K562 (cell line): ENCODE measurements around the gene TEX101. TPM values are rescaled to one million over a fixed set of nuclear protein-coding genes. Genes with fewer than 3 reads are reported as not detected.
"Not testable (repeated sequence)": the region's sequence is repeated elsewhere in the genome, so short reads cannot be mapped to it uniquely, and the experiment has no call there.

Experiments used
- ATAC-seq: fragments of 200-7000 bp; cut with Tn5 transposase; 3 replicates; pipeline ENCODE4 v1.9.1; 2020; ENCODE audit warnings: moderate library complexity
- BruUV-seq: library from RNA; stranded (reverse); fragments of 400-500 nt; replicated peaks from 2 replicates; lab custom pipeline; 2021; lab: Mats Ljungman, UMichigan
- CTCF ChIA-PET: fragments of 300-600 bp; formaldehyde crosslinking; extraction: SDS; loops from one replicate; lab custom pipeline; 2021; ENCODE audit warnings: low intra/inter-chr PET ratio; lab: Yijun Ruan, JAX
- POLR2A ChIA-PET: fragments of 300-600, 350-650 bp; sonication (Branson Sonifier 250); formaldehyde crosslinking; extraction: SDS; loops from one replicate; lab custom pipeline; 2021; ENCODE audit warnings: antibody characterized with exemption, inconsistent platforms; lab: Yijun Ruan, JAX
- DNase-seq, 4 experiments: peaks; one replicate each; pipeline versions ENCODE4 v3.0.0 to v3.0.0-alpha.2; 2011 to 2018; ENCODE audit warnings: low spot score in 3 of 4, mixed read lengths in 3 of 4; ENCODE audit errors: extremely low read depth in 1 of 4
- FAIRE-seq: peaks from 2 replicates; lab custom pipeline; 2011; peaks lifted over from hg19 to GRCh38; lab: Jason Lieb, UNC
- H2AFZ ChIP-seq: 2 replicates; pipeline ENCODE4 v1.6.0; 2011; ENCODE audit warnings: low read depth, low read length, control low read depth, inconsistent platforms
- H3K27ac ChIP-seq: fragments of 200-600 bp; 3 replicates; pipeline ENCODE4 v1.8.0; 2011; ENCODE audit warnings: low read depth, mild to moderate bottlenecking, control low read depth, inconsistent platforms, low read length, moderate library complexity, mixed read lengths; ENCODE audit errors: extremely low read depth
- H3K27me3 ChIP-seq, 2 experiments: fragments of 300-600 bp in 1 of 2; 2 replicates in 1 of 2; 3 replicates in 1 of 2; pipeline versions ENCODE4 v1.6.0 to v1.8.0; 2011; ENCODE audit warnings: inconsistent platforms in 2 of 2, low read length in 2 of 2, mild to moderate bottlenecking in 1 of 2, mixed read lengths in 1 of 2, moderate library complexity in 1 of 2; ENCODE audit not compliant: control insufficient read depth in 2 of 2, insufficient read depth in 2 of 2
- H3K36me3 ChIP-seq: fragments of 300-600 bp; 3 replicates; pipeline ENCODE4 v1.8.0; 2011; ENCODE audit warnings: mild to moderate bottlenecking, low read length, inconsistent platforms; ENCODE audit not compliant: control insufficient read depth, insufficient read depth
- H3K4me1 ChIP-seq, 2 experiments: fragments of 200-600 bp in 1 of 2; replicated peaks in 1 of 2; 2 replicates in 1 of 2; 3 replicates in 1 of 2; pipeline versions ENCODE4 v1.5.1 to v1.8.0; 2011; ENCODE audit warnings: inconsistent platforms in 2 of 2, low read length in 2 of 2, mild to moderate bottlenecking in 1 of 2, mixed read lengths in 1 of 2, moderate library complexity in 1 of 2; ENCODE audit not compliant: control insufficient read depth in 2 of 2, insufficient read depth in 2 of 2
- H3K4me2 ChIP-seq: 2 replicates; pipeline ENCODE4 v1.6.1; 2011; ENCODE audit warnings: low read length, control low read depth, inconsistent platforms, mixed read lengths; ENCODE audit not compliant: insufficient read depth
- H3K4me3 ChIP-seq: fragments of 200-600 bp; sonication (generic), shearing (Covaris generic); 2 replicates; pipeline ENCODE4 v1.5.1; 2016; ENCODE audit warnings: control low read depth, inconsistent platforms
- H3K79me2 ChIP-seq: fragments of 200-600 bp; 3 replicates; pipeline ENCODE4 v1.8.0; 2011; ENCODE audit warnings: low read length, inconsistent platforms; ENCODE audit not compliant: control insufficient read depth, insufficient read depth
- H3K9ac ChIP-seq, 2 experiments: 2 replicates each; pipeline versions ENCODE4 v1.6.0 to v1.6.1; 2011; ENCODE audit warnings: low read depth in 2 of 2, low read length in 2 of 2, control low read depth in 1 of 2, inconsistent platforms in 1 of 2, mild to moderate bottlenecking in 1 of 2, mixed read lengths in 1 of 2; ENCODE audit not compliant: insufficient read depth in 1 of 2
- H3K9me1 ChIP-seq: one replicate; pipeline ENCODE4 v1.6.0; 2011; ENCODE audit warnings: inconsistent platforms, mild to moderate bottlenecking, low read length, moderate library complexity; ENCODE audit not compliant: control insufficient read depth, insufficient read depth
- H3K9me3 ChIP-seq: replicated peaks from 2 replicates; pipeline ENCODE4 v1.5.1; 2011; ENCODE audit warnings: low read depth, low read length, inconsistent platforms; ENCODE audit not compliant: control insufficient read depth, insufficient read depth
- H4K20me1 ChIP-seq: replicated peaks from 2 replicates; pipeline ENCODE4 v1.6.1; 2011; ENCODE audit warnings: low read length, inconsistent platforms, mixed read lengths; ENCODE audit not compliant: control insufficient read depth, insufficient read depth
- CBX2 ChIP-seq: fragments of 200-600 bp; sonication (generic); IDR thresholded peaks from one replicate; pipeline ENCODE4 v1.6.1; 2012; ENCODE audit warnings: mild to moderate bottlenecking, low read length, inconsistent platforms; ENCODE audit not compliant: insufficient read depth, poor library complexity, severe bottlenecking
- CLOCK ChIP-seq: fragments of 250-450 bp; sonication (Bioruptor Pico); IDR thresholded peaks from 2 replicates; pipeline ENCODE4 v1.4.0; 2020; ENCODE audit warnings: mild to moderate bottlenecking, moderate library complexity, borderline replicate concordance
- ETS1 ChIP-seq: conservative IDR thresholded peaks from 2 replicates; pipeline ENCODE4 v1.6.1; 2011; ENCODE audit warnings: low read depth, mild to moderate bottlenecking, low read length; ENCODE audit not compliant: control insufficient read depth
- MEF2D ChIP-seq: conservative IDR thresholded peaks from 2 replicates; pipeline ENCODE4 v1.6.1; 2016; ENCODE audit warnings: low read depth, missing genetic modification characterization, missing compliant biosample characterization
- PTTG1 ChIP-seq: fragments of 450-650 bp; IDR thresholded peaks from 2 replicates; pipeline ENCODE4 v1.6.1; 2016; ENCODE audit warnings: low read depth, mild to moderate bottlenecking, missing genetic modification characterization, missing compliant biosample characterization
- RNF2 ChIP-seq: sonication (generic); IDR thresholded peaks from 2 replicates; pipeline ENCODE4 v1.6.1; 2016
- SMAD1 ChIP-seq: fragments of 150-350 bp; IDR thresholded peaks from 2 replicates; pipeline ENCODE4 v1.6.1; 2014; ENCODE audit warnings: low read length, low read depth; ENCODE audit not compliant: partially characterized antibody
- SMAD2 ChIP-seq: fragments of 150-350 bp; IDR thresholded peaks from 2 replicates; pipeline ENCODE4 v1.6.1; 2014; ENCODE audit warnings: low read depth, mild to moderate bottlenecking, low read length
- SRSF1 ChIP-seq: fragments of 200-400 bp; formaldehyde crosslinking; IDR thresholded peaks from 2 replicates; pipeline ENCODE4 v1.6.1; 2017; ENCODE audit warnings: mild to moderate bottlenecking, low read depth, low read length, moderate library complexity
- ZKSCAN8 ChIP-seq: fragments of 200-800 bp; sonication (Bioruptor generic); IDR thresholded peaks from 2 replicates; pipeline ENCODE4 v1.6.1; 2016; ENCODE audit warnings: missing genetic modification characterization, missing compliant biosample characterization
- ZNF174 ChIP-seq: fragments of 250-450 bp; sonication (Bioruptor Pico); IDR thresholded peaks from 2 replicates; pipeline ENCODE4 v1.4.0; 2020; ENCODE audit warnings: mild to moderate bottlenecking
- ZNF175 ChIP-seq: fragments of 200-800 bp; sonication (Bioruptor generic); IDR thresholded peaks from 2 replicates; pipeline ENCODE4 v1.6.1; 2016; ENCODE audit warnings: low read depth, mild to moderate bottlenecking, missing genetic modification characterization, missing compliant biosample characterization
- ZNF253 ChIP-seq: fragments of 250-450 bp; sonication (Bioruptor Pico); conservative IDR thresholded peaks from 2 replicates; pipeline ENCODE4 v1.6.1; 2021; ENCODE audit warnings: mild to moderate bottlenecking
- WGBS: fragments of 100-300 bp; shearing (Covaris generic); methylation state at CpG from one replicate; pipeline ENCODE4 v1.1.6; 2016; ENCODE audit warnings: low coverage, mixed read lengths; ENCODE audit not compliant: insufficient coverage; ENCODE audit errors: missing lambda C conversion rate; 5-methylcytosine and 5-hydroxymethylcytosine counted together
- in situ Hi-C: fragments of 300-500 bp; cut with MboI; formaldehyde crosslinking; loops from 4 replicates; pipeline ENCODE4 v1.15.0; 2018; ENCODE audit warnings: inconsistent platforms, mixed read lengths
- intact Hi-C: fragments of 100-400 bp; cut with micrococcal nuclease; formaldehyde crosslinking; loops from 2 replicates; pipeline ENCODE4 v1.14.2; 2022
- polyA plus RNA-seq, 8 experiments: library from polyadenylated mRNA; depleted of rRNA in 4 of 8; stranded (reverse) in 5 of 8; unstranded in 3 of 8; fragments of >200 nt; fragmentation: Nextera tagmentation in 2 of 8; fragmentation: Illumina TruSeq in 1 of 8; extraction: Ambion mirVana in 2 of 8; extraction: Trizol in 1 of 8; gene quantifications; 2 replicates each; pipeline versions ENCODE4 v1.2.1 to v1.2.3, GENCODE V29; 2011 to 2014; ENCODE audit warnings: inconsistent platforms in 1 of 8, missing spikeins in 1 of 8
- total RNA-seq, 7 experiments: library from RNA; depleted of rRNA in 6 of 7; stranded (reverse); fragments of >200 nt in 6 of 7; fragmentation: Illumina TruSeq in 2 of 7; extraction: Trizol in 2 of 7; gene quantifications; 2 replicates each; pipeline versions ENCODE4 v1.2.1 to v1.2.3, GENCODE V29; 2011 to 2021; ENCODE audit warnings: low replicate concordance in 1 of 7

TEX101 gene
- total and polyA plus RNA-seq, 9 of the 15 experiments (the other 6 are each of a cell fraction or from before 2014, with no cell fraction given), result 0.10 to 0.36 (median 0.14) TPM; not detected in 6

GRCh38 chr19:43377624-43378023 is 37.1 kb upstream of the TEX101 start:
- H3K79me2 ChIP-seq, H3K4me3 ChIP-seq, H4K20me1 ChIP-seq, ATAC-seq, H3K27ac ChIP-seq, H3K9me3 ChIP-seq, H3K27me3 ChIP-seq, intact Hi-C loops, H2AFZ ChIP-seq, FAIRE-seq, H3K4me2 ChIP-seq, H3K36me3 ChIP-seq, CTCF ChIA-PET, BruUV-seq, H3K9ac ChIP-seq, DNase-seq, H3K4me1 ChIP-seq, in situ Hi-C loops, POLR2A ChIA-PET, H3K9me1 ChIP-seq: not testable (repeated sequence)
- no CpG with 5 or more reads among the region's 3 CpGs for WGBS

- no peaks in the 10 kb centered on the region for H3K9me1 ChIP-seq
- no peaks in the 10 kb centered on the region for H3K79me2 ChIP-seq
- no peak for FAIRE-seq
- intact Hi-C loops, result no loop called here
- no peak for DNase-seq
- H3K4me2 ChIP-seq, result no peak overlapping the region
- POLR2A ChIA-PET, result no interaction called here
- H4K20me1 ChIP-seq, result no peaks in the 10 kb centered on the region
- ATAC-seq, result no peak
- peaks cover 0 to 6% of the 10 kb centered on the region in 2 experiments; a peak in 1 of 5 replicates for H3K27me3 ChIP-seq
- CTCF ChIA-PET, result no interaction called here
- H3K9me3 ChIP-seq, result no peaks in the 10 kb centered on the region
- no peak overlapping the region for H3K27ac ChIP-seq
- no peaks in the 10 kb centered on the region for H3K36me3 ChIP-seq
- no peaks in the 10 kb centered on the region for H3K4me1 ChIP-seq
- H3K4me3 ChIP-seq, result no peak overlapping the region
- in situ Hi-C loops, result no loop called here
- H3K9ac ChIP-seq, result no peak overlapping the region
- no TSS peak for BruUV-seq
- 2% methylated on average over 7 of the region's 14 CpGs for WGBS
- H2AFZ ChIP-seq, result no peak overlapping the region
- TF ChIP-seq ZNF174 (no peak), MEF2D (no peak), ETS1 (no peak), PTTG1 (no peak), CLOCK (CRISPR knock-in tag) (no peak), CBX2 (no peak), SMAD1 (no peak), RNF2 (no peak), ZNF175 (CRISPR knock-in tag) (no peak), ZNF253 (CRISPR knock-in tag) (no peak), ZKSCAN8 (CRISPR knock-in tag) (no peak), SRSF1 (no peak), SMAD2 (no peak)
Measured at GRCh38 chr19:43380008-43380407, 34.7 kb upstream of the TEX101 start.
